GM18499 (cell line): Measurements from ENCODE around the gene TECTB.

Experiments used
- ATAC-seq: cut with Tn5 transposase; IDR thresholded peaks from one replicate; pipeline ENCODE4 v1.9.1; 2021; ENCODE audit warnings: moderate number of reproducible peaks; ENCODE audit not compliant: insufficient read depth, unreplicated experiment

TECTB gene

DNA sequence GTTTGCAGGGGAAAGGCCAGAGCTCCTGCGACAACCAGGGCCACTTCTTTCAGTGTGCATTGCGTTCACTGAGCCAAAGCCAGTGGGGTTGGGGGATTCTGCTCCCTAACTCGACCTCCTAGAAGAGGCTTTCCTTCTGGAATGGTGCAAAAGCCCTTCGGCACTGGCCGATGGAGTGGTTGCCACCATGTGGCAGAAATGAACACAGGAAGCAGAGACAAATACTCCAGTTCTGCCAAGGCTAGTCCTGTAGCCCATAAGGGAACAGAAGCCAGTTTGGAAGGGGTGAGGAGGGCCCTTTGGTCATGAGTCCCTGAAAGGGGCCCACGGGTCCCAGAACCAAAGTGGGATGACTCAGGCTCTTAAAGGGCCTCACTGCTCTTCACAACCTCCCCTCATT is 61.1 kb downstream of the TECTB start:
- no peak for ATAC-seq

DNA sequence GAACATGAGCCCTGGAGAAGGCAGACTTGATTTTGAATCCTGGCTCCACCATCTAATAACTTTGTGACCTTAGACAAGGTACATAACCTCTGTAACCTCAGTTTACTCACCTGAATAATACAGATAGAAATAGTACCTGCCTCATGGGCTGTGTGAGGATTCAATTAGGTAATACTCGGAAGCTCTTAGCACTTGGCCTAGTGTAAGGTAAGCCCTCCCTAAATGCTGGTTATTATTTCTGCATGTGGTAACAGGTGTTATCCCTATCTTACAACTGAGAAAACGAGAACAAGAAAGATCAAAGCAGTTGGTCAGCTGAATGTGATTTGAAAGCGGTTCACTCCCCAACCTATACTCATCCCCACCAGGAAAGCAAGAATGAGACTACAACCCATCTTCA is 62.0 kb downstream of the TECTB start:
- ATAC-seq, result no peak

DNA sequence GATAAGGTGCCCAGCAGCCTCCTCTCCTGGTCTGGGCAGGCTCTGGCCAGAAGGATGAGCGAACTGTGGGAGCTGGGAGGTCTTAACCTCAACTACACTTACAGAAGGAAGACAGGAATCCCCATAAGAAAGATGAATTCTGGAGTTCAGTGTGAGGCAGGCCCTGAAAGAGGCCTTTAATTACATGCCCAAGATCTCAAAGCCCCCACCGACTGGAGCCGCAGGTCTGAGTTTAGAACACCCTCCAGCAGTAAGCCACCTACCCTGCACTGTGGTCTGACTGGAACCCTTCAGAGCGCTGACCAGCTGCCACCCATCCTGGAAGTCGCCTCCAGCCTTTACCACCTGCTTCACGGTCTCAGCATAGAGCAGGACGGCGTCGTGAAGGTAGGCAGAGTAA is 62.5 kb downstream of the TECTB start:
- no peak for ATAC-seq

DNA sequence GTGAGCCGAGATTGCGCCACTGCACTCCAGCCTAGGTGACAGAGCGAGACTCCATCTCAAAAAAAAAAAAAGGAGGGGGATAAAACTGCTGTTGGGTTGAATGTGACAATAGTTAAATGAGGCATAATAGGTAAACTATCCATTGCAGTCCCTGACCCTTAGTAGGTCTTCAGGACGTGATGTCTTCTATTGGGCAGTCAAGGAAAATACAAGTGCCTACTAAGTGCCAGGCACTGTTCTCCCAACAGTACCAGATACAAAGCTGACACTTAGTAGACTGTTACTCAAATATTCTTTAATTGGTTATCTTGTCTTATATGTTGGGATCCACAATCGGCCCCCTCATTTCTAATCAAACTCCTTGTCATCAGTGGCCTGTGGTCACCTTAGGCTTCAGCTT is 63.6 kb downstream of the TECTB start:
- no peak for ATAC-seq

DNA sequence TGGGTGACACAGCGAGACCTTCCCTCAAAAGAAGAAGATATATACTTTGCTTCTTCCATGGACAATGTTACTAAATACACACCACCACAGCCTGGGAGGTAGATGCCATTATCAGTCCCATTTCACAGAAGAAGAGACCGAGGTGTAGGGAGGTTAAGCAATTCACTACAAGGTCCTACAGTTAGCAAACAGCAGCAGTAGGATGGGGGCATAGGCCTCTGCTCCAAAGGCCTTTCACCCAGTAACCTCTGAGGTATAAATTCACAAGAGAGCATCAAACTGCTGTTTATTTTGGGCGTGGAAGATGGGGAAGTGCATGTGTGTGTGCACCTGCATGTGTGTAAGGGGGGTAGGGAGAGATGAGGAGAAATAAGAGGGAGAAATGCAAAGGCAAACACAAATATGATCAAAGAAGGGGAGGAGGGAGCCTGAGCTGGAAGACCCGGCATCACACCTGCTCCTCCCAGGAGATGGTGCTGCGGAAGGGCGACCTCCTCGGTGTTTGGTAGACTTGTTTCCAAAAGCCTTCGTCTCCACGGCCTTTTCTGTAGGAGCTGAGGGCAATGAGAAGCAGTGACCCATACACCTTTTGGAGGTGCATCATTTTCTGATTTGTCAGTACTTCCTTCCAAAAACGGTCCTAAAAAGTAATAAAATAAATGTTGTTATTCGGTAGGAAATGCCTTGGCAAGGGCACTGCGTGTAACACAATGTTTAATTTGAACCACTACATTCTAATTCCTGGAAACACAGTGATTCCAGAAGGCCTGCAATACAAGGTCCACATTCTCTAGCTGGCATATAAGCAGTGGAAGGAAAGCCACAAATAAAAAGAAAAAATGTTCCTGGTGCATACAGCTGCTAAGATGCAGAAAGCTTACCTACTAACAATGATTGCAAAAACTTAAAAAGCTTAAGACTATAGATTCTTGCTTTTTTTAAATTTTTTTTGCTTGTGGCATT is 64.8 kb downstream of the TECTB start:
- no peak for ATAC-seq

DNA sequence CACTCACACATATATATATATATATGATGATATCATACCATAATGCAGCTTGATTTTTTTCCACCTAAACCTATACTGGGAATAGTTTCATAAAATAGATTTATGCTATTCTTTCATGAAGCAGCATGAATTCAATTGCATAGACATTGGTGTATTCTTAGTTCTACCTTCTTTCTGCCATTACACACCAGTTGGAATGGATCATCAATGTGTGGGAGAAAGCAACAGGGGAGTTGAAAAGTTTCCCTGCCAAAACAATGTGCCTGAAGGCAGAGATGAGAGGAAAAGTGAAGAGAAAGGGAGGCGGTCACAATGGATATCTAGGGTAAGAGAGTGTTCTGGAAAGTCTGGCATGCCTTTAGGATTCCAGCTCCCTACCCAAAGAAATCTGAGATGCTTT is 65.6 kb downstream of the TECTB start:
- ATAC-seq, result no peak

DNA sequence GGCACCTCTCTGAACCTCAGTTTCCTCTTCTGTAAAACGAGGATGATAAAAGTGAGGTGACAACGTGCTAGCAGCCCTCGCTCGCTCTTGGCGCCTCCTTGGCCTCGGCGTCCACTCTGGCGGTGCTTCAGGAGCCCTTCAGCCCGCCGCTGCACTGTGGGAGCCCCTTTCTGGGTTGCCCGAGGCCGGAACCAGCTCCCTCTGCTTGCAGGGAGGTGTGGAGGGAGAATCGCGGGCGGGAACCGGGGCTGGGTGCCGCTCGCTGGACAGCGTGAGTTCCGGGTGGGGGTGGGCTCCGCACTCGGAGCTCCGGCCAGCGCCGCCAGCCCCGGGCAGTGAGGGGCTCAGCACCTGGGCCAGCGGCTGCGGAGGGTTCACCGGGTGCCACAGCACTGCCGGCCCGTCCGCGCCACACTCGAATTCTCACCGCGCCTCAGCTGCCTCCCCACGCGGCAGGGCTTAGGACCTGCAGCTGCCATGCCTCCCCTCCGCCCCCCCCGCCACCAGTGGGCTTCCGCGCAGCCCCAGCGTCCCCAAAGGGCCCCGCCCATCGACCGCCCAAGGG is 66.4 kb downstream of the TECTB start:
- no peak for ATAC-seq

DNA sequence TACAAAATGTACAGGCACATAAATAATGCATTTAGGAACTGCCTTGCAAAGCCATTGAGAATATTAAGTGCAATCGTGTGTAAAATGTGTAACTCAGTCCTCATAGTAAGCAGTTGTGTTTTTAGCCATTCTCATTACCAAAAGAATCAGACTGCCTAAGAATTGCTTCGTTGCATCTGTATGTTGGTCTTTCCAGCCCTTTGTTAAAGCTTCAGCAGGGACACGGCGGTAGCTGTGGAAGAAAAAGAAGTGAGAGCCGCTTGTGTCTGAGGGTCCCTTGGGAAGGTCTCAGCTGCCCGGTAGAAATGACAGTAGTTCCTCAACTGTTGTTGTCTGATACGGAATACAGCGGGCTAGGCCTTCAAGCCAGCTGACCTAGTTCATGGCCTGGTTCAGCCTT is 67.9 kb downstream of the TECTB start:
- no peak for ATAC-seq

DNA sequence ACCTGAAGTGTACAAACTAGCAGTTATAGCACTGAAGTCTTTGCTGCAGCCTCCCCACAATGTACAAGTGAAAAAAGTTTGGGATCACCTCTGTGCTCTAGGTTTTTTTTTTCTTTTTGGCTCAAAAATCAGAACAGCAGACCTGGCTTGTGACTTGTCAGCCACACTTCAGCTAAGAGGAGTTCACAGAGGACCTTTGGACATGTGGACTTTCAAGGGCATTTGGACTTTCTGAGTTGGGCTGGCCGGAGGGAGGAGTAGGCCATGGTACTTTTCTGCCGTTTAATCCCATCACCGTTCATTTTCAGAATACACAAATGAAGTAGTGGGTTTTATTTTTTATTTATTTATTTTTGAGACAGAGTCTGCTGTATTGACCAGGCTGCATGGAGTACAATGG is 68.8 kb downstream of the TECTB start:
- ATAC-seq, result no peak

DNA sequence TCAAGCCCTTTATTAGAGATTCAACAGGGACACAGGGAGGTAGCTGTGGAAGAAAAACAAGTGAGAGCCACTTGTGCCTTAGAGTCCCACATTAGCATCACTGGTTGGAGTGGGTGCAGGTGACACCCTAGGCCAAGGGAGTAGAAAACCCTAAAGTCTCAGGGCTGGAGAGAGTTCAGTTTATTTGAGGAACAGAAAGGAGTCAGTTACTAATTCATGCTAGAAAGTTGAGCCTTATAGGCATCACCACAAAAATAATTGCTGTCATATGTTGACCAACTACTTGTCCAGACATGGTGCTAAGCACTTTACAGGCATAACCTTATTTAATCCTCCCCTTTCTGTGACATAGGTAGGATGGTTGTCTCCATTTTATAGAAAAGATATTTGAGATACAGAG is 69.8 kb downstream of the TECTB start:
- no peak for ATAC-seq
